OCI-LY1 (cell line): Measurements from ENCODE around the gene ZIM2.

Experiments used
- CTCF ChIP-seq: fragments of 200-600 bp; sonication (generic), shearing (Covaris generic); IDR thresholded peaks from 2 replicates; pipeline ENCODE4 v1.5.1; 2017; ENCODE audit warnings: mild to moderate bottlenecking, antibody characterized with exemption, low read length, moderate library complexity, mixed read lengths
- EZH2 ChIP-seq: fragments of 200-600 bp; sonication (generic), shearing (Covaris generic); IDR thresholded peaks from 2 replicates; pipeline ENCODE4 v1.8.0; 2017; ENCODE audit warnings: borderline replicate concordance, mixed run types, mild to moderate bottlenecking, antibody characterized with exemption, low read length, moderate library complexity, mixed read lengths

- TF ChIP-seq CTCF (no peak), EZH2 (no peak)
These were observed 79.7 kb downstream of the ZIM2 start for GRCh38 chr19:56760842-56761241.
